ENCODE data around the gene CHD2. TPM values are rescaled to one million over a fixed set of nuclear protein-coding genes. Genes with fewer than 3 reads are reported as not detected.

CHD2 gene
- total RNA-seq, 2 donors from 2014 or later: 208 to 246 TPM

Other genes with a start within 250 kb of the CHD2 start
- 1 to 10 TPM; 5.0 to 9.9 TPM for gene FAM174B, start 244.5 kb upstream of the CHD2 start, total RNA-seq
- 1 to 10 TPM in 1 of 2 donors, under 1 TPM in 1; 0.53 to 1.7 TPM for gene RGMA, start 188.9 kb downstream of the CHD2 start, total RNA-seq